ENCODE measurements around the gene SUN2. TPM values are rescaled to one million over a fixed set of nuclear protein-coding genes. Genes with fewer than 3 reads are reported as not detected.
"Not testable (repeated sequence)": the region's sequence is repeated elsewhere in the genome, so short reads cannot be mapped to it uniquely, and the experiment has no call there.

The SUN2 gene
- total RNA-seq: 41.4 and 105 TPM in 2 replicates
- 28.0 and 78.1 TPM in 2 replicates for polyA plus RNA-seq

- no peak for TF ChIP-seq CTCF (IDR thresholded peaks at IDR 0.05; ENCODE audit: low read depth, low read length)
- Histone ChIP-seq H3K27me3 (no peaks in the 10 kb centered on the region), H3K27ac (peak within 1 kb of the TSS; percentile 83), H3K9me3 (ENCODE audit: low read depth) (no peaks in the 10 kb centered on the region), H3K4me3 (peak within 1 kb of the TSS; percentile 84), H3K36me3 (peaks cover 14% of the 10 kb centered on the region), H3K4me1 (ENCODE audit: low read depth) (peaks cover 2% of the 10 kb centered on the region)
- DNase-seq (ENCODE audit: low read depth in 1 of 2, low spot score in 1 of 2): peak; percentile 88 to 89
Observed at GRCh38 chr22:38755911-38756532, at the start of gene SUN2. Gene SUN2 (minus strand): TSS chr22:38755998. CDS start chr22:38752628, 3,370 bp downstream.

GRCh38 chr22:38805041-38805593, 49.3 kb upstream of the SUN2 start:
- H3K4me3 ChIP-seq; H3K4me1 ChIP-seq (ENCODE audit: low read depth); DNase-seq (ENCODE audit: low read depth in 1 of 2, low spot score in 1 of 2); H3K36me3 ChIP-seq; H3K27ac ChIP-seq; H3K9me3 ChIP-seq (ENCODE audit: low read depth): not testable (repeated sequence)
- H3K27me3 ChIP-seq: peaks cover 22% of the 10 kb centered on the region

- no peak overlapping the region for H3K4me3 ChIP-seq
- no peaks in the 10 kb centered on the region for H3K4me1 ChIP-seq (ENCODE audit: low read depth)
- peak in 1 of 2 donors; percentile 95 for DNase-seq (ENCODE audit: low read depth in 1 of 2, low spot score in 1 of 2)
- H3K27ac ChIP-seq: no peak overlapping the region
- H3K27me3 ChIP-seq: peaks cover 41% of the 10 kb centered on the region
- H3K36me3 ChIP-seq: no peaks in the 10 kb centered on the region
- no peak for TF ChIP-seq CTCF (IDR thresholded peaks at IDR 0.05; ENCODE audit: low read depth, low read length)
- no peaks in the 10 kb centered on the region for H3K9me3 ChIP-seq (ENCODE audit: low read depth)
Observed at GRCh38 chr22:38802671-38803121, 46.9 kb upstream of the SUN2 start.

- no peak for TF ChIP-seq CTCF (IDR thresholded peaks at IDR 0.05; ENCODE audit: low read depth, low read length)
- Histone ChIP-seq H3K4me3 (no peak overlapping the region), H3K36me3 (no peaks in the 10 kb centered on the region), H3K4me1 (ENCODE audit: low read depth) (peaks cover 2% of the 10 kb centered on the region), H3K9me3 (ENCODE audit: low read depth) (no peaks in the 10 kb centered on the region), H3K27ac (no peak overlapping the region), H3K27me3 (peaks cover 61% of the 10 kb centered on the region)
- DNase-seq (ENCODE audit: low read depth in 1 of 2, low spot score in 1 of 2): peak in 1 of 2 donors; percentile 85
Observed at GRCh38 chr22:38799265-38800002, 43.6 kb upstream of the SUN2 start.

GRCh38 chr22:38798496-38798895, 42.7 kb upstream of the SUN2 start:
- H3K9me3 ChIP-seq (ENCODE audit: low read depth): no peaks in the 10 kb centered on the region
- no peak overlapping the region for H3K4me3 ChIP-seq
- peaks cover 61% of the 10 kb centered on the region for H3K27me3 ChIP-seq
- H3K36me3 ChIP-seq: no peaks in the 10 kb centered on the region
- no peak overlapping the region for H3K27ac ChIP-seq
- peaks cover 5% of the 10 kb centered on the region for H3K4me1 ChIP-seq (ENCODE audit: low read depth)
- no peak for DNase-seq (ENCODE audit: low read depth in 1 of 2, low spot score in 1 of 2)
- TF ChIP-seq CTCF (IDR thresholded peaks at IDR 0.05; ENCODE audit: low read depth, low read length): no peak

All from cardiac muscle cell (in vitro differentiated cells and primary cell).